HFFc6 (cell line): ENCODE data around the gene SUCNR1. TPM values are rescaled to one million over a fixed set of nuclear protein-coding genes. Genes with fewer than 3 reads are reported as not detected.

Experiments used
- DNase-seq: peaks from one replicate; pipeline ENCODE4 v3.0.0-alpha.2; 2018
- H3K27ac Mint-ChIP-seq: 2 replicates; pipeline ENCODE4 v1.8.0; 2020; ENCODE audit warnings: mild to moderate bottlenecking, mixed read lengths
- H3K27me3 Mint-ChIP-seq: 2 replicates; pipeline ENCODE4 v1.8.0; 2021; ENCODE audit warnings: mild to moderate bottlenecking, moderate library complexity, mixed read lengths; ENCODE audit not compliant: insufficient read depth
- H3K36me3 Mint-ChIP-seq: 2 replicates; pipeline ENCODE4 v1.8.0; 2021; ENCODE audit warnings: low read depth, mixed read lengths
- H3K4me1 Mint-ChIP-seq: 2 replicates; pipeline ENCODE4 v1.8.0; 2020; ENCODE audit warnings: low read depth, mixed read lengths
- H3K4me3 Mint-ChIP-seq: 2 replicates; pipeline ENCODE4 v1.8.0; 2020; ENCODE audit warnings: mild to moderate bottlenecking, moderate library complexity, mixed read lengths
- H3K9me3 Mint-ChIP-seq: 2 replicates; pipeline ENCODE4 v1.8.0; 2020; ENCODE audit warnings: mild to moderate bottlenecking, mixed read lengths
- CTCF ChIP-seq: fragments of 200-600 bp; sonication (generic); IDR thresholded peaks from 2 replicates; pipeline ENCODE4 v1.5.0; 2021; ENCODE audit warnings: antibody characterized with exemption, mild to moderate bottlenecking
- total RNA-seq, 6 experiments: library from RNA; stranded (reverse); fragmentation: NEBNext Ultra II Directional; extraction: Animal tissue kit (Norgen Biotek cat#: 25700); gene quantifications; 2 replicates in 1 of 6; 3 replicates in 5 of 6; pipeline ENCODE4 v1.2.3, GENCODE V29; 2021

The SUCNR1 gene
- total RNA-seq, 6 experiments from 2014 or later: not detected

GRCh38 chr3:151900460-151900859, 27.0 kb downstream of the SUCNR1 start:
- H3K27ac Mint-ChIP-seq: peak overlapping the region; percentile 75
- H3K4me3 Mint-ChIP-seq: peak overlapping the region; percentile 55
- no peak for TF ChIP-seq CTCF
- no peak for DNase-seq
- no peaks in the 10 kb centered on the region for H3K9me3 Mint-ChIP-seq
- peaks cover 72% of the 10 kb centered on the region for H3K4me1 Mint-ChIP-seq
- H3K27me3 Mint-ChIP-seq: no peaks in the 10 kb centered on the region
- H3K36me3 Mint-ChIP-seq: no peaks in the 10 kb centered on the region

- Mint-ChIP-seq H3K4me1 (peaks cover 72% of the 10 kb centered on the region), H3K9me3 (no peaks in the 10 kb centered on the region), H3K27me3 (no peaks in the 10 kb centered on the region), H3K36me3 (no peaks in the 10 kb centered on the region), H3K27ac (peak overlapping the region; percentile 75), H3K4me3 (peak overlapping the region; percentile 55)
- no peak for DNase-seq
- TF ChIP-seq CTCF: no peak
These were observed 27.6 kb downstream of the SUCNR1 start for GRCh38 chr3:151900884-151901643.

GRCh38 chr3:151901644-151902285, 28.3 kb downstream of the SUCNR1 start:
- Mint-ChIP-seq H3K27me3 (no peaks in the 10 kb centered on the region), H3K4me1 (peaks cover 72% of the 10 kb centered on the region), H3K9me3 (no peaks in the 10 kb centered on the region), H3K27ac (peak overlapping the region; percentile 75), H3K36me3 (no peaks in the 10 kb centered on the region), H3K4me3 (peak overlapping the region; percentile 55; the same call in 1 of the 2 replicates)
- TF ChIP-seq CTCF: no peak
- no peak for DNase-seq

- H3K36me3 Mint-ChIP-seq: no peaks in the 10 kb centered on the region
- peak; percentile 62 for DNase-seq
- peak overlapping the region; percentile 75 for H3K27ac Mint-ChIP-seq
- TF ChIP-seq CTCF: no peak
- no peaks in the 10 kb centered on the region for H3K27me3 Mint-ChIP-seq
- H3K4me1 Mint-ChIP-seq: peaks cover 79% of the 10 kb centered on the region
- H3K9me3 Mint-ChIP-seq: no peaks in the 10 kb centered on the region
- peak overlapping the region; percentile 8; the same call in 1 of the 2 replicates for H3K4me3 Mint-ChIP-seq
These were observed 30.1 kb downstream of the SUCNR1 start for GRCh38 chr3:151903501-151903991.

- Mint-ChIP-seq H3K9me3 (no peaks in the 10 kb centered on the region), H3K36me3 (no peaks in the 10 kb centered on the region), H3K27ac (no peak overlapping the region), H3K27me3 (no peaks in the 10 kb centered on the region), H3K4me1 (peaks cover 85% of the 10 kb centered on the region), H3K4me3 (no peak overlapping the region)
- TF ChIP-seq CTCF: no peak
- no peak for DNase-seq
These were observed 32.2 kb downstream of the SUCNR1 start for GRCh38 chr3:151905647-151906046.
